C1 segment of cervical spinal cord (tissue), 14 donors: ENCODE data around the gene FARP2.

Experiments used
- DNase-seq, 14 donors: peaks; one replicate each; lab custom pipeline; 2025; lab: John Stamatoyannopoulos, UW

The FARP2 gene

GRCh38 chr2:241530571-241530970 lies 174.5 kb downstream of the FARP2 start:
- DNase-seq, result no peak

GRCh38 chr2:241531161-241531722 lies 175.2 kb downstream of the FARP2 start:
- no peak for DNase-seq

GRCh38 chr2:241532168-241532567 lies 176.1 kb downstream of the FARP2 start:
- DNase-seq, result no peak

GRCh38 chr2:241532733-241533601 lies 176.9 kb downstream of the FARP2 start:
- no peak for DNase-seq

GRCh38 chr2:241534293-241534692 lies 178.2 kb downstream of the FARP2 start:
- DNase-seq, result no peak

- no peak for DNase-seq
Measured at GRCh38 chr2:241534701-241535375, 178.8 kb downstream of the FARP2 start.

GRCh38 chr2:241535871-241536655 lies 180.0 kb downstream of the FARP2 start:
- DNase-seq, result no peak

GRCh38 chr2:241538838-241539615 lies 182.9 kb downstream of the FARP2 start:
- no peak for DNase-seq

GRCh38 chr2:241539616-241540374 lies 183.7 kb downstream of the FARP2 start:
- DNase-seq, result no peak

GRCh38 chr2:241540401-241540770 lies 184.3 kb downstream of the FARP2 start:
- DNase-seq, result no peak

- peak in 8 of 14 donors; percentile 13 to 46 (median 30) for DNase-seq
Measured at GRCh38 chr2:241540771-241541561, 184.9 kb downstream of the FARP2 start.

GRCh38 chr2:241541564-241542277 lies 185.6 kb downstream of the FARP2 start:
- DNase-seq, result no peak

GRCh38 chr2:241542278-241542605 lies 186.2 kb downstream of the FARP2 start:
- peak in 3 of 14 donors; percentile 13 to 34 (median 19) for DNase-seq
